ENCODE results near the gene TNIP2.

GRCh38 chr4:2698951-2699505 lies 57.1 kb downstream of the TNIP2 start:
- TF ChIP-seq POLR2A (IDR thresholded peaks at IDR 0.05; ENCODE audit: low read depth, low read length) (no peak), TAF1 (IDR thresholded peaks at IDR 0.05; ENCODE audit: borderline replicate concordance, low read depth, low read length) (no peak)

Data from GM12892 (cell line).